WI38 (cell line): ENCODE results near the gene CBLIF.

Experiments used
- H3K4me3 ChIP-seq: 2 replicates; pipeline ENCODE4 v1.5.1; 2011; ENCODE audit warnings: low read depth, mild to moderate bottlenecking, control low read depth, low read length
- CTCF ChIP-seq: IDR thresholded peaks from 2 replicates; pipeline ENCODE4 v1.5.1; 2012; ENCODE audit warnings: low read depth, mild to moderate bottlenecking, control low read depth, low read length

Gene CBLIF

GRCh38 chr11:59807047-59807610, 38.2 kb downstream of the CBLIF start:
- H3K4me3 ChIP-seq, result no peak overlapping the region
- no peak for TF ChIP-seq CTCF

GRCh38 chr11:59804061-59804460, 41.2 kb downstream of the CBLIF start:
- H3K4me3 ChIP-seq, result no peak overlapping the region
- TF ChIP-seq CTCF, result no peak

GRCh38 chr11:59802639-59803176, 42.6 kb downstream of the CBLIF start:
- no peak overlapping the region for H3K4me3 ChIP-seq
- peak; percentile 44 for TF ChIP-seq CTCF

GRCh38 chr11:59801981-59802638, 43.2 kb downstream of the CBLIF start:
- no peak for TF ChIP-seq CTCF
- H3K4me3 ChIP-seq, result no peak overlapping the region

GRCh38 chr11:59801160-59801706, 44.1 kb downstream of the CBLIF start:
- TF ChIP-seq CTCF, result no peak
- H3K4me3 ChIP-seq, result no peak overlapping the region

- H3K4me3 ChIP-seq, result no peak overlapping the region
- no peak for TF ChIP-seq CTCF
These were observed 44.8 kb downstream of the CBLIF start for GRCh38 chr11:59800390-59801025.

GRCh38 chr11:59794417-59794816, 50.9 kb downstream of the CBLIF start:
- no peak overlapping the region for H3K4me3 ChIP-seq
- TF ChIP-seq CTCF, result no peak
